ENCODE measurements around the gene KCNMA1.

- TF ChIP-seq MXI1 (IDR thresholded peaks at IDR 0.05; ENCODE audit: low read depth, low read length): no peak
- TF ChIP-seq CTCF (IDR thresholded peaks at IDR 0.05): no peak
- TF ChIP-seq IRF3 (IDR thresholded peaks at IDR 0.05; ENCODE audit: low read depth, low read length): no peak
- peak; percentile 66; the same call in 1 of the 2 replicates for TF ChIP-seq POLR2AphosphoS5 (IDR thresholded peaks at IDR 0.05; ENCODE audit: low read depth, low read length)
These were observed 221.1 kb downstream of the KCNMA1 start for GRCh38 chr10:77416311-77417135.

All from SK-N-SH (cell line).